Hepatocyte (in vitro differentiated cells): ENCODE data around the gene CIZ1. TPM values are rescaled to one million over a fixed set of nuclear protein-coding genes. Genes with fewer than 3 reads are reported as not detected.

ENCODE experiments used
- DNase-seq: peaks from one replicate; pipeline ENCODE4 v3.0.0-alpha.2; 2016; ENCODE audit warnings: low spot score
- H2AFZ ChIP-seq: fragments of 200-600 bp; sonication (generic); 2 replicates; pipeline ENCODE4 v1.6.0; 2016; ENCODE audit warnings: antibody characterized with exemption, mild to moderate bottlenecking
- H3K27ac ChIP-seq: fragments of 200-600 bp; sonication (generic); 2 replicates; pipeline ENCODE4 v1.5.1; 2016; ENCODE audit warnings: mild to moderate bottlenecking
- H3K27me3 ChIP-seq: fragments of 200-600 bp; sonication (generic); 2 replicates; pipeline ENCODE4 v1.6.1; 2016
- H3K36me3 ChIP-seq: fragments of 200-600 bp; sonication (generic); replicated peaks from 2 replicates; pipeline ENCODE4 v1.5.1; 2016; ENCODE audit warnings: low read depth; ENCODE audit not compliant: insufficient read depth
- H3K4me1 ChIP-seq: fragments of 200-600 bp; sonication (generic); 2 replicates; pipeline ENCODE4 v1.5.1; 2016; ENCODE audit warnings: mild to moderate bottlenecking, moderate library complexity; ENCODE audit not compliant: insufficient read depth
- H3K4me2 ChIP-seq: fragments of 200-600 bp; sonication (generic); 2 replicates; pipeline ENCODE4 v1.6.0; 2016
- H3K4me3 ChIP-seq: fragments of 200-600 bp; sonication (generic); 2 replicates; pipeline ENCODE4 v1.5.1; 2016; ENCODE audit warnings: mild to moderate bottlenecking
- H3K79me2 ChIP-seq: fragments of 200-600 bp; sonication (generic); 2 replicates; pipeline ENCODE4 v1.6.0; 2017; ENCODE audit warnings: mild to moderate bottlenecking
- H3K9me2 ChIP-seq: fragments of 200-600 bp; sonication (generic); replicated peaks from 2 replicates; pipeline ENCODE4 v1.6.0; 2017; ENCODE audit warnings: mild to moderate bottlenecking; ENCODE audit not compliant: insufficient read depth
- H3K9me3 ChIP-seq: fragments of 200-600 bp; sonication (generic); 2 replicates; pipeline ENCODE4 v1.5.1; 2016; ENCODE audit warnings: low read depth, mild to moderate bottlenecking
- H4K20me1 ChIP-seq: fragments of 200-600 bp; sonication (generic); 2 replicates; pipeline ENCODE4 v1.6.0; 2016; ENCODE audit warnings: mild to moderate bottlenecking; ENCODE audit not compliant: insufficient read depth, poor library complexity, severe bottlenecking
- CTCF ChIP-seq: fragments of 200-600 bp; sonication (generic); IDR thresholded peaks from 2 replicates; pipeline ENCODE4 v1.5.1; 2016; ENCODE audit warnings: antibody characterized with exemption, mild to moderate bottlenecking; ENCODE audit not compliant: poor library complexity
- EZH2 ChIP-seq: fragments of 200-600 bp; sonication (generic); IDR thresholded peaks from 2 replicates; pipeline ENCODE4 v1.6.1; 2016; ENCODE audit warnings: antibody characterized with exemption, mild to moderate bottlenecking, borderline replicate concordance
- EZH2phosphoT487 ChIP-seq: fragments of 200-600 bp; sonication (generic); IDR thresholded peaks from one replicate; pipeline ENCODE4 v1.6.1; 2018; ENCODE audit warnings: antibody characterized with exemption, mild to moderate bottlenecking, low read depth, moderate library complexity; ENCODE audit not compliant: unreplicated experiment, severe bottlenecking
- WGBS: methylation state at CpG from one replicate; pipeline ENCODE4 v1.1.6; 2016; ENCODE audit warnings: low lambda C conversion rate; ENCODE audit errors: missing lambda C conversion rate; 5-methylcytosine and 5-hydroxymethylcytosine counted together
- polyA plus RNA-seq: library from polyadenylated mRNA; unstranded; fragments of >200 nt; fragmentation: Nextera tagmentation; extraction: Ambion mirVana; gene quantifications from 2 replicates; pipeline ENCODE4 v1.2.1, GENCODE V29; 2016
- total RNA-seq: library from RNA; depleted of rRNA; stranded (reverse); fragments of >200 nt; gene quantifications from 2 replicates; pipeline ENCODE4 v1.2.3, GENCODE V29; 2014

CIZ1 gene
- total and polyA plus RNA-seq, 2 experiments from 2014 or later: 31.0 to 85.6 TPM

GRCh38 chr9:128166169-128166568 is 25.2 kb downstream of the CIZ1 start:
- H3K4me3 ChIP-seq: no peak overlapping the region
- H3K27me3 ChIP-seq: no peaks in the 10 kb centered on the region
- H3K9me3 ChIP-seq: no peaks in the 10 kb centered on the region
- no peaks in the 10 kb centered on the region for H3K9me2 ChIP-seq
- no peaks in the 10 kb centered on the region for H4K20me1 ChIP-seq
- DNase-seq: no peak
- H3K27ac ChIP-seq: no peak overlapping the region
- TF ChIP-seq EZH2phosphoT487: no peak
- TF ChIP-seq CTCF: no peak
- no peak for TF ChIP-seq EZH2
- H3K4me1 ChIP-seq: no peaks in the 10 kb centered on the region
- no peaks in the 10 kb centered on the region for H3K79me2 ChIP-seq
- no peaks in the 10 kb centered on the region for H3K36me3 ChIP-seq
- WGBS: 93% methylated on average over 13 of the region's 18 CpGs
- no peak overlapping the region for H2AFZ ChIP-seq
- H3K4me2 ChIP-seq: no peak overlapping the region

GRCh38 chr9:128164307-128164885 is 27.0 kb downstream of the CIZ1 start:
- 94% methylated on average over 14 of the region's 14 CpGs for WGBS
- Histone ChIP-seq H3K36me3 (no peaks in the 10 kb centered on the region), H3K27me3 (no peaks in the 10 kb centered on the region)

GRCh38 chr9:128163523-128164306 is 27.7 kb downstream of the CIZ1 start:
- Histone ChIP-seq H3K27me3 (no peaks in the 10 kb centered on the region), H3K27ac (no peak overlapping the region), H3K79me2 (no peaks in the 10 kb centered on the region), H3K9me3 (no peaks in the 10 kb centered on the region), H2AFZ (no peak overlapping the region), H3K36me3 (no peaks in the 10 kb centered on the region), H4K20me1 (no peaks in the 10 kb centered on the region), H3K4me1 (no peaks in the 10 kb centered on the region), H3K4me3 (no peak overlapping the region), H3K9me2 (no peaks in the 10 kb centered on the region), H3K4me2 (no peak overlapping the region)
- no peak for TF ChIP-seq EZH2phosphoT487
- no peak for TF ChIP-seq EZH2
- no peak for TF ChIP-seq CTCF
- WGBS: 99% methylated on average over 10 of the region's 10 CpGs
- DNase-seq: no peak

More at GRCh38 chr9:128164307-128164885, 27.0 kb downstream of the CIZ1 start:
- H3K79me2 ChIP-seq: no peaks in the 10 kb centered on the region
- DNase-seq: no peak
- no peaks in the 10 kb centered on the region for H3K9me3 ChIP-seq
- no peak overlapping the region for H3K27ac ChIP-seq
- H3K4me1 ChIP-seq: no peaks in the 10 kb centered on the region
- no peak overlapping the region for H3K4me2 ChIP-seq
- no peaks in the 10 kb centered on the region for H3K9me2 ChIP-seq
- H3K4me3 ChIP-seq: no peak overlapping the region
- H2AFZ ChIP-seq: no peak overlapping the region
- TF ChIP-seq CTCF (no peak), EZH2 (no peak), EZH2phosphoT487 (no peak)
- H4K20me1 ChIP-seq: no peaks in the 10 kb centered on the region
